IPS-18a (cell line): Measurements from ENCODE around the gene MED8.
"Not testable (repeated sequence)": the region's sequence is repeated elsewhere in the genome, so short reads cannot be mapped to it uniquely, and the experiment has no call there.

Experiments
- H3K27ac ChIP-seq: one replicate; pipeline ENCODE4 v1.5.1; 2013; ENCODE audit warnings: low read length
- H3K27me3 ChIP-seq: one replicate; pipeline ENCODE4 v1.6.1; 2013; ENCODE audit warnings: mild to moderate bottlenecking, low read length; ENCODE audit not compliant: control insufficient read depth, insufficient read depth
- H3K36me3 ChIP-seq: one replicate; pipeline ENCODE4 v1.6.1; 2013; ENCODE audit warnings: low read depth, low read length; ENCODE audit not compliant: control insufficient read depth
- H3K4me1 ChIP-seq: one replicate; pipeline ENCODE4 v1.6.1; 2013; ENCODE audit warnings: low read depth, low read length; ENCODE audit not compliant: control insufficient read depth
- H3K4me3 ChIP-seq: one replicate; pipeline ENCODE4 v1.5.1; 2013; ENCODE audit warnings: low read length
- H3K9ac ChIP-seq: one replicate; pipeline ENCODE4 v1.6.1; 2013; ENCODE audit warnings: mild to moderate bottlenecking, low read length, moderate library complexity
- H3K9me3 ChIP-seq: one replicate; pipeline ENCODE4 v1.6.1; 2013; ENCODE audit warnings: low read depth, low read length; ENCODE audit not compliant: control insufficient read depth

The MED8 gene

DNA sequence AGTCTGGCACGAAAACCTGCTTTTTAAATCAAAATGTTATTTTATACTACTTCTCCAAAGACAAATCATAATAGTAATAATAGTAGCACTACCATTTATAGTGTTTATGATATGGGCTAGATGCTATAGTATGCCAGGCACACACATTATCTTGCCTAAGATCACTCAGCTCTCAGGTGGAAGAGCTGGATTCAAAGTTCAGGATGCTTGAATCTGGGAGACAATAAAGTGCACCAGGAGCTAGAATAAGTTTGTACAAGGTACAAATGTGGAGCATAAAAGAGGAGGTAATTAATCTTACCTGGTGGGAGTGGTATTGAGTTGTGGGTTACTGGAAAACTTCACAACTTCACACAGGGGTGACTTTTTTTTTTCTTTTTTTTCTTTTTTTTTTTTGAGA is 11.8 kb downstream of the MED8 start:
- Histone ChIP-seq H3K27me3 (no peaks in the 10 kb centered on the region), H3K27ac (no peak overlapping the region), H3K9me3 (no peaks in the 10 kb centered on the region), H3K36me3 (peaks cover 3% of the 10 kb centered on the region), H3K4me3 (no peak overlapping the region), H3K9ac (no peak overlapping the region), H3K4me1 (no peaks in the 10 kb centered on the region)

DNA sequence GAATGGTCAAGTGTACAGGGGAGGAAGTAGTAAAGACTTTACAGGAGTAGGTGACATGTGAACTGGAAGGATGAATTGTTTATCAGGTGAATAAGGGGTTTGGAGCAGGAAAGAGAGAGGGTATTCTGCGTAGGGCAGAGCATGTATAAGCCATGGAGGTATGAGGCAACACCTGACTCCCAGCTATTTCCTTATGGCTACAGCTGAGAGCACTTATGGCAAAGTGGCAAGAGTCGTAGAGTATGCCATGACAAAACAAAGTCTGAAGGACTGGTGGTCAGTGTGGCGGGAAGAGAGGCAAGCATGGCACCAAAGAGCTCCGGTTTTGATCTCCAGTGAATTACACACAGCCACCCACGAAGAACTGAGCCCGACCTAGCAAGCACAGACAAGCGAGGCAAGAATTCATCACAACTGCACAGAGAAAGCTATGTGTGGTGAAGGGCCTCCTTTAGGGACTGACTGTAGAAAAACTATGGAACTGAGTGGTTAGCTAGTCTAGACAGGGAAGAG is 12.8 kb downstream of the MED8 start:
- Histone ChIP-seq H3K27ac (no peak overlapping the region), H3K4me1 (no peaks in the 10 kb centered on the region), H3K9ac (no peak overlapping the region), H3K9me3 (no peaks in the 10 kb centered on the region), H3K4me3 (no peak overlapping the region), H3K27me3 (no peaks in the 10 kb centered on the region), H3K36me3 (no peaks in the 10 kb centered on the region)

DNA sequence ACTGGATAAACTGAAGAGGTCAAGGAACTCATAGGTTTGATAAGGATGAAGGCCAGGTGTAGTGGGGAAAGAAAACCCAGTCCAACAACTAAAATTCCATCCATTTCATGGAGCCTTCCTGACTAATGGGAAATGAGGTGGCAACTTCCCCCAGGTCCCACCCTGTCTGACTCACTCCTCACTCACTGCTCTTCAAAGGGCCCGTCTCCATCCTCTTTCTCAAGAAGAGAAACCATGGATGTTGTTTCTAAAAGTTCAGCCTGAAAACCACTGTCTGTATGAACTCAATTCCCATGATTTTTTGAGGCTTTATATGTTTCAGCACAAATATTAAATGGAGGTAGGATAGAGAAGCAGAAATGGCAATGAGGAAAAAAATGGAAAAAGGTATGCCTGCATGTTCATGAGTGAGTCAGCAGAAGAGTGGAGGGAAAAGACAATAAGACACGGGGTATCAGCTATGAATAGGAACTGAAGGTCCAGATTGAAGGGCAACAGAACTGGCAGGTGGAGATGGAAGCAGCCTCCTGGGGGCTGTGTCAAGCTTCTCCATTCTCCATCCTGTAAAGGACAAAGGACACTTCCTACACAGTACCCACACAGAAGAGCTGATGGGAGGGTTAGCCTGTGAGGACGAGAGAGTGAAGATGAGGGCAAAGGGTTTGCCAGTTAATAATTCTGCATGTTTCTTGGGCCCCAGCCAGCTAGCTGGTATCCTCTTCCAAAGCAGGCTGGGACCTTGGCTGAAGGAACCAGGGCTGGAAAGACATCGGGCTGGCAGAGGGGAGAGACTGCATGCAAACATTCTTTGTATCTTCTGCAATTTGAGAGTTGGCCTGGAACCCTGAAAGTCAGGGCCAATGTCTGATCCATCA is 16.3 kb downstream of the MED8 start:
- peaks cover 4% of the 10 kb centered on the region for H3K4me1 ChIP-seq
- no peak overlapping the region for H3K27ac ChIP-seq
- H3K36me3 ChIP-seq, result no peaks in the 10 kb centered on the region
- H3K9me3 ChIP-seq, result no peaks in the 10 kb centered on the region
- no peak overlapping the region for H3K9ac ChIP-seq
- H3K27me3 ChIP-seq, result no peaks in the 10 kb centered on the region
- no peak overlapping the region for H3K4me3 ChIP-seq

GRCh38 chr1:43372172-43372571 is 17.4 kb downstream of the MED8 start:
- H3K36me3 ChIP-seq, result no peaks in the 10 kb centered on the region
- no peak overlapping the region for H3K27ac ChIP-seq
- H3K27me3 ChIP-seq, result no peaks in the 10 kb centered on the region
- no peak overlapping the region for H3K4me3 ChIP-seq
- no peak overlapping the region for H3K9ac ChIP-seq
- H3K4me1 ChIP-seq, result peaks cover 4% of the 10 kb centered on the region
- no peaks in the 10 kb centered on the region for H3K9me3 ChIP-seq

DNA sequence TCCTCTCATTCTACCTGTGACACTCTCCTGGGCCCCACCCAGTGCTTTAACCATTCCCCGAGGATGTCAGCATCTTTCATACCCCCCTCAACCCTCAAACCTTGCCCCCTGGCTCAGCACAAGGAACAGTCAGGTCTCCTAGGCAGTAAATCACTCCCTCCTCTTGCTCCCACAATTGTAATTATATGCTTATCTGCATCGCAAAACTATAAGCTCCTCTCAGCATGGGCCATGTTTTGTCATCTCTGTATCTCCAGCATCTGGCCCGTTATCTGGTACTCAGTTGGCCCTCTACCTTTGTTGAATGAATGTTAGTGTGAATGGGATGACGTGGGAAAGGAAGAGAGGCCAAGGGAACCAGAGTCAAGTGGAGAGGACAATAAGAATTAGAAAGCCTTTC is 19.0 kb downstream of the MED8 start:
- no peak overlapping the region for H3K4me3 ChIP-seq
- H3K27ac ChIP-seq, result no peak overlapping the region
- no peaks in the 10 kb centered on the region for H3K36me3 ChIP-seq
- H3K9me3 ChIP-seq, result no peaks in the 10 kb centered on the region
- no peak overlapping the region for H3K9ac ChIP-seq
- no peaks in the 10 kb centered on the region for H3K27me3 ChIP-seq
- H3K4me1 ChIP-seq, result peaks cover 17% of the 10 kb centered on the region

- not testable (repeated sequence) for H3K27ac ChIP-seq, H3K9ac ChIP-seq, H3K9me3 ChIP-seq, H3K36me3 ChIP-seq, H3K4me3 ChIP-seq, H3K27me3 ChIP-seq
- H3K4me1 ChIP-seq, result peaks cover 17% of the 10 kb centered on the region
Observed at GRCh38 chr1:43369779-43370178, 19.8 kb downstream of the MED8 start.

DNA sequence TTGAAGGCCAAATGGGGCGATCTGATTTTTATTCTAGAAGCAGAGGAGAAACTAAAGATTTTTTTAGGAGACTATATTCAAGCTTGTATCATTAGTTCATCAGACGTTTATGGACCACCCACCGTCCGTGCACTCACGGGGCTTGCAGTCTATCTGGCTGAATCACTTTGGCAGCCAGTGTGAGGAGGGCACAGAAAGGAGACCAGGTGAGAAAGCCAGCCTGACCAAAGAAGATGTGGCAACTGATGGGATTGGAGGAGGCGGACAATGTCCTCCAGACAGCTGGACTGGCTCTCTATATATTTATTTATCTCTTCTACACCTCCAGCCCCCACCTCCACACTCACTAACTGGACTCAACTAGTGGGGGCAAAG is 21.0 kb downstream of the MED8 start:
- H3K27ac ChIP-seq, result no peak overlapping the region
- H3K4me3 ChIP-seq, result peak overlapping the region; percentile 65
- no peaks in the 10 kb centered on the region for H3K36me3 ChIP-seq
- peak overlapping the region; percentile 71 for H3K9ac ChIP-seq
- peaks cover 17% of the 10 kb centered on the region for H3K4me1 ChIP-seq
- no peaks in the 10 kb centered on the region for H3K9me3 ChIP-seq
- H3K27me3 ChIP-seq, result no peaks in the 10 kb centered on the region

- H3K9ac ChIP-seq, result peak within 1 kb of the TSS; percentile 71
- peak within 1 kb of the TSS; percentile 80 for H3K4me3 ChIP-seq
- H3K4me1 ChIP-seq, result peaks cover 17% of the 10 kb centered on the region
- no peak within 1 kb of the TSS for H3K27ac ChIP-seq
- no peaks in the 10 kb centered on the region for H3K9me3 ChIP-seq
- peaks cover 2% of the 10 kb centered on the region for H3K36me3 ChIP-seq
- H3K27me3 ChIP-seq, result no peaks in the 10 kb centered on the region
Observed at GRCh38 chr1:43367904-43368645, 21.5 kb downstream of the MED8 start, which contains the start of gene ELOVL1. TSS of gene ELOVL1 (minus strand) at chr1:43368011. CDS start at chr1:43365609, 2,402 bp downstream.

DNA sequence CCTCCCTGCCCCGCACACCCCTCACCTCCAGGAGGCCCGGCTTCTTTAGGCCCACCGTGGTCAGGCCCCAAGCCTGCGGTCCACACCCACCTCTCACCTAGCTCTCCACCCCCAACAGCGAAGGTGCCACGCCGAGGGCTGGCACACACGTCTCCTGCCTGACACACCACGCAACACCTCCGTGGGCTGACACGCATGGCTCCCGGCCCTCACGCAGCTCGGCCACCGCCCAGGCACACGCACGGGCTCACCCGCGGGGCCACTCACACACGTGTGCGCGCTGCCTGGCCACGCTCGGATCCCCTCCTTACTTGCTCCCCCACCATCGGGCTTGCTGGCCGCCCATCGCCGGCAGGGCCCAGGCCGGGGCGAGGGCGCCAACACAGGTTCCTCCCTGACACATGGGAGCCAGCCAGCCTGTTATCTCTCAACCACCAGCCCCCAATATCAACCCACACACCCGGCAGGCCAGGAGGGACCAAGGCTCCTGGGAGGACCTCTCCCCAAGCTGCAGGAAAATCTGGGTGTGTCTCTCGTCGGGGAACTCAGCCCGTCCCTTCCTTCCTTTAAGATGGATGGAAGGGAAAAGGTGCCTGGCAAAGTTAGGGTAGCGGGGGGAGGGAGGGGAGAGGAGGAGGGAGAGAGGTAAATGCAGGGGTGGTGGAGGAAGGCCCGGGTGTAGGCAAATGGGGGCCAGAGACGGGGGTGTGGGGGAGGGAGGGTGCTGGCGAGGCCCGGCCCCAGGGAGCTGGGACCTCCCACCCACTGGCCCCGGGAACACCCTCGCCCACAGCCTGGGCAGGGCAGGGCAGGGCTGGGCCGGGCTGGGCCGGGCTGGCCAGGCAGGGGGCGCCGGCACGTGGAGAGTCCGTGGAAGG is 22.3 kb downstream of the MED8 start:
- Histone ChIP-seq H3K9ac (peak overlapping the region; percentile 58), H3K27ac (no peak overlapping the region), H3K36me3 (peaks cover 8% of the 10 kb centered on the region), H3K9me3 (no peaks in the 10 kb centered on the region), H3K27me3 (no peaks in the 10 kb centered on the region), H3K4me3 (peak overlapping the region; percentile 80), H3K4me1 (peaks cover 17% of the 10 kb centered on the region)

GRCh38 chr1:43366601-43367025 is 23.0 kb downstream of the MED8 start:
- no peak overlapping the region for H3K27ac ChIP-seq
- H3K9ac ChIP-seq, result no peak overlapping the region
- H3K36me3 ChIP-seq, result peaks cover 14% of the 10 kb centered on the region
- no peaks in the 10 kb centered on the region for H3K27me3 ChIP-seq
- peaks cover 17% of the 10 kb centered on the region for H3K4me1 ChIP-seq
- no peaks in the 10 kb centered on the region for H3K9me3 ChIP-seq
- H3K4me3 ChIP-seq, result peak overlapping the region; percentile 80

GRCh38 chr1:43366179-43366578 is 23.4 kb downstream of the MED8 start:
- H3K27ac ChIP-seq, result no peak overlapping the region
- H3K4me1 ChIP-seq, result peaks cover 17% of the 10 kb centered on the region
- H3K36me3 ChIP-seq, result peaks cover 18% of the 10 kb centered on the region
- H3K27me3 ChIP-seq, result no peaks in the 10 kb centered on the region
- no peak overlapping the region for H3K9ac ChIP-seq
- peak overlapping the region; percentile 80 for H3K4me3 ChIP-seq
- H3K9me3 ChIP-seq, result no peaks in the 10 kb centered on the region
